ENCODE data around the gene TDO2. TPM values are rescaled to one million over a fixed set of nuclear protein-coding genes. Genes with fewer than 3 reads are reported as not detected.
"Not testable (repeated sequence)": the region's sequence is repeated elsewhere in the genome, so short reads cannot be mapped to it uniquely, and the experiment has no call there.

TDO2 gene
- total RNA-seq, 2 experiments from 2014 or later = not detected

DNA sequence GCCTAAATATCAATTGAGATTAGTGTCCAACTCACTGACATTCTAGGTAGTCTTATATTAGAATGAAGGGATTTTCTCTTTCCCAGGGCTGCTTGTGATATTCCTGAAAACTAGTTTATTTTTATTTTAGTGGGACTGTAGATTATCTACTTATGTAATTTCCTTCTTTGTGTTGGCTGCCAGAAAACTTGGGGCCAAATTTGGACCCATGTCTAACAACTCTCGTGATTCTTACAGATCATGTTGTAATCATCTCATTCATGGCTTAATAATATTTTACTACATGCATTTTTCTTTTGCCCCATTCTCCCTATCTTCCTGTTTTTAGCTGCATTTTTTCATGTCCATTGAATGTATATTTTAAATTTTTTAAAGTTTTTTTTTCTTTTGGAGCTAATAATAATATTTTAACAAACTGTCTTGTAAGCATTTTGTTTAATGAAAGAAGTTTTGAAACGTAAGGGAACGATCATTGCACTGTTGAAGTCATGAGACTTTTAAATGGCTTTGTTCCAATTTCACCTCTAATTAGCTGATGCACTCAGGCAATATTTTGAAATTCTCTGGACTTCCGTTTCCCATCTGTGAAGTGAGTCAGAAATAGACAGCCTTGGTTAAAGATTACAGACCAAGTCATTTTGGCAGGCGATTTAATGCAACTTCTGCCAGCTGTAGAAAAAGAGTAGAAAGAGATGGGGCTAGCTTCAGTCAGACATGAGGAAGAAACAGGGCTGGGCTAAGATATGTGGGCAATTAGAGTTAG, 14.3 kb upstream of the TDO2 start:
- Mint-ChIP-seq H3K27ac (no peak overlapping the region), H3K4me1 (ENCODE audit: low read depth) (no peaks in the 10 kb centered on the region), H3K4me3 (no peak overlapping the region), H3K27me3 (ENCODE audit: low read depth) (peaks cover 24% of the 10 kb centered on the region), H3K9me3 (no peaks in the 10 kb centered on the region), H3K36me3 (ENCODE audit: low read depth) (no peaks in the 10 kb centered on the region)
- intact Hi-C loops (cut with micrococcal nuclease) = no loop called here
- CTCF ChIA-PET = no interaction called here
- no peak for DNase-seq

DNA sequence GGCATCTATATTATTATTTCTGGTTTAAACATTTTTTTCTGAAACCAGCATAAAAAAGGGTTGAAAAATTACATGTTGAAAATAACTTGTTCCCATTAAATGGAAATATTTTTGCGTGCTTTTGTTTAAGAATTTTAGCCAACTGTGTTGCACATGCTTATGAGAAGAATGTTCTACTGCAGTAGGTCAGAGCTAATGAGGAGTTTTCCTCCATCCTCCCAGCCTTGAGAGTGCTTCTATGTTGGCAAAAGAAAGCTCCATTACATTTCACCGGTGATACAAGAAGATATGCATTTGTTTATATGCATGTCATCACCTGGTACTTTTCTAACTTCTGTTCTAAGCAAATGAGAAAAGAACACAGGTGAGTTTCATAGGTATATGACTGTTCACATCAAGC, 13.6 kb upstream of the TDO2 start:
- Mint-ChIP-seq H3K27ac (no peak overlapping the region), H3K4me1 (ENCODE audit: low read depth) (no peaks in the 10 kb centered on the region), H3K27me3 (ENCODE audit: low read depth) (peaks cover 23% of the 10 kb centered on the region), H3K36me3 (ENCODE audit: low read depth) (no peaks in the 10 kb centered on the region), H3K9me3 (no peaks in the 10 kb centered on the region), H3K4me3 (no peak overlapping the region)
- intact Hi-C loops (cut with micrococcal nuclease) = no loop called here
- DNase-seq = no peak
- CTCF ChIA-PET = no interaction called here

DNA sequence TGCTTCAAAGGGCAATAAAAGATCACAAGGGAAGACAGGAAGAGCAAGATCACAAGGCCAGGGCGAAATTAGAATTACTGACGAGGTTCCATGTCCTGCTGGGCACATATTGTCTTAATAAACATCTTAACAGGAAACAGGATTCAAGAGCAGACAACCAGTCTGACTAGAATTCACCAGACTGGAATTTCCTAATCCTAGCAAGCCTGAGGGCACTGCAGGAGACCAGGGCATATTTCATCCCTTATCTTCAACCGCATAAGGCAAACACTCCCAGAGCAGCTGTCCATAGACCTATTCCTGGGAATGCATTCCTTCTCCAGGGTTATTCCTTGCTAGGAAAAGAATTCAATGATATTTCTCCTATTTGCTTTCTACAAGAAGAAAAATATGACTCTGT, 12.4 kb upstream of the TDO2 start:
- no peak for DNase-seq
- H3K27me3 Mint-ChIP-seq (ENCODE audit: low read depth) = peaks cover 22% of the 10 kb centered on the region
- H3K4me1 Mint-ChIP-seq (ENCODE audit: low read depth) = no peaks in the 10 kb centered on the region
- CTCF ChIA-PET = no interaction called here
- H3K27ac Mint-ChIP-seq = no peak overlapping the region
- H3K36me3 Mint-ChIP-seq (ENCODE audit: low read depth) = no peaks in the 10 kb centered on the region
- intact Hi-C loops (cut with micrococcal nuclease) = no loop called here
- no peak overlapping the region for H3K4me3 Mint-ChIP-seq
- H3K9me3 Mint-ChIP-seq = peaks cover 4% of the 10 kb centered on the region

DNA sequence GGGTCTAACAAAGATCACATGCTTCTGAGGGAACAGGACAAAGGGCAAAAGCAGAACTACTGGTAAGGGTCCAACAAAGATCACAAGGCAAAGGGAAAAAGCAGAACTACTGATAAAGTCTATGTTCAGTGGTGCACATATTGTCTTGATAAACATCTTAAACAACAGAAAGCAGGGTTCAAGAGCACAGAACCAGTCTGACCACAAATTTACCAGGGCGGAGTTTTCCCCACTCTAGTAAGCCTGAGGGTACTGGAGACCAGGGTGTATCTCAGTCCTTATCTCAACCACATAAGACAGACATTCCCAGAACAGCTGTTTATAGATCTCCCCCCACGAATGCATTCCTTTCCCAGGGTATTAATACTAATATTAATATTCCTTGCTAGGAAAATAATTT, 5.1 kb upstream of the TDO2 start:
- H3K4me1 Mint-ChIP-seq (ENCODE audit: low read depth); DNase-seq; H3K27ac Mint-ChIP-seq; intact Hi-C loops (cut with micrococcal nuclease); H3K4me3 Mint-ChIP-seq; H3K36me3 Mint-ChIP-seq (ENCODE audit: low read depth); H3K27me3 Mint-ChIP-seq (ENCODE audit: low read depth); CTCF ChIA-PET: not testable (repeated sequence)
- peaks cover 13% of the 10 kb centered on the region for H3K9me3 Mint-ChIP-seq

DNA sequence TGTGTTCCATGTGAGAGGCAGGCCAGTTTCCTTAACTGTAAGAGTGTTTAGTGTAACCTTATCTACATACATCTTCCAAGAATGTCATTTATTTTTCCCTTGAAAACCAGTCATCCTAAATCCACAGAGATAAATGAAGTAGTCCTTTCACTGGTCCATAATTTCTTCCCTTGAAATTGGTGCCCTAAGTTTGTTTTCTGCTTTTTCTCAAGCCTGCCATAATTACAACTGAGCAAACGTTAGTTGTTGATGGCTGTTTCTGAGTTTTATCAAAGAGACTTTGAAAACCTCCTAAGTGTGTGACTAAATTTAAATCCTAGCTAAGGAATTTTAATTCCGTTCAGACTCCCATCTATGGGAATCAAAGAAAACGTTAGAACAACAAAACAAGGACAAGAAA, 3.6 kb upstream of the TDO2 start:
- H3K4me1 Mint-ChIP-seq (ENCODE audit: low read depth) = no peaks in the 10 kb centered on the region
- no peak for DNase-seq
- intact Hi-C loops (cut with micrococcal nuclease) = no loop called here
- H3K36me3 Mint-ChIP-seq (ENCODE audit: low read depth) = no peaks in the 10 kb centered on the region
- CTCF ChIA-PET = no interaction called here
- no peak overlapping the region for H3K4me3 Mint-ChIP-seq
- H3K27ac Mint-ChIP-seq = no peak overlapping the region
- H3K27me3 Mint-ChIP-seq (ENCODE audit: low read depth) = peaks cover 5% of the 10 kb centered on the region
- H3K9me3 Mint-ChIP-seq = peaks cover 13% of the 10 kb centered on the region

DNA sequence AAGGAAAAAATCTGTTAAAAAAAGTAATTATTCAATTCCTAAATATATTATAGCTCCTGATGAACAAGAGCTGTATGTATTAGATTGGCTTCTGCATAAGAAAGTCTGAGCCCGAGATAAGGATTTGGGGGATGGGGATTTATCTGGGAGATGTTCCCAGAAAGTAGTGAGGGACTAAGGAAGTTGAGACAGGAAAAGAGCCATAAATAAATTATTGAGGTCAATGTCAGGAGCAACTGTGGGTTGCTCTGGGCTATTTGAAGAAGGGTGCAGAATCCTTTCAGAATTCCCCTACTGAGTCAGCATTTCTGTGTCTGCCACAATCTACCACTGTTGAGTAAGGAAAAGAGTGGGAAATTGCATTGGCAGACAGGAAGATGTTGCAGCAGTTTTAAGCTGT, 3.1 kb upstream of the TDO2 start:
- Mint-ChIP-seq H3K4me3 (no peak overlapping the region), H3K4me1 (ENCODE audit: low read depth) (no peaks in the 10 kb centered on the region), H3K27ac (no peak overlapping the region), H3K27me3 (ENCODE audit: low read depth) (peaks cover 5% of the 10 kb centered on the region), H3K9me3 (peaks cover 12% of the 10 kb centered on the region), H3K36me3 (ENCODE audit: low read depth) (no peaks in the 10 kb centered on the region)
- DNase-seq = no peak
- CTCF ChIA-PET = no interaction called here
- intact Hi-C loops (cut with micrococcal nuclease) = no loop called here

DNA sequence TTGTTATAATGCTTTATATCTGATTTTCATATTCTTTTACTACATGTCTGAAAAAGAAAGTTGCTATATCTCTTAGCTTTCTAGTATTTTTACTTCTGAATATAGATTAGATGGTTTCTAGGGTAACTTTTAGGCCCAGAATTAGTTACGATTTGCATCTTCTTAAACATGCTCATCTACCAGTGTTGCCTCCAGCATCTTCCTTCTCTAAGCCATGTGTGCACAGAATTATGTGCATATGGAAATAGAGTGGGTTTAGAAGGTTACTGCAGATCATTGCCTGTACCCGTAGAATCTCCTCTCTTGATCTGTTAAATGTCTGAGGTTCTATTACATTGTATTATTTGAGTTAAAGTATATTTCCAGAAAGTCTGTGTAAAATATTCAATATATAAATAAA, 2.5 kb upstream of the TDO2 start:
- H3K4me1 Mint-ChIP-seq (ENCODE audit: low read depth) = no peaks in the 10 kb centered on the region
- DNase-seq = no peak
- intact Hi-C loops (cut with micrococcal nuclease) = no loop called here
- H3K27ac Mint-ChIP-seq = no peak overlapping the region
- CTCF ChIA-PET = no interaction called here
- peaks cover 9% of the 10 kb centered on the region for H3K9me3 Mint-ChIP-seq
- H3K4me3 Mint-ChIP-seq = no peak overlapping the region
- H3K27me3 Mint-ChIP-seq (ENCODE audit: low read depth) = peaks cover 5% of the 10 kb centered on the region
- H3K36me3 Mint-ChIP-seq (ENCODE audit: low read depth) = no peaks in the 10 kb centered on the region

DNA sequence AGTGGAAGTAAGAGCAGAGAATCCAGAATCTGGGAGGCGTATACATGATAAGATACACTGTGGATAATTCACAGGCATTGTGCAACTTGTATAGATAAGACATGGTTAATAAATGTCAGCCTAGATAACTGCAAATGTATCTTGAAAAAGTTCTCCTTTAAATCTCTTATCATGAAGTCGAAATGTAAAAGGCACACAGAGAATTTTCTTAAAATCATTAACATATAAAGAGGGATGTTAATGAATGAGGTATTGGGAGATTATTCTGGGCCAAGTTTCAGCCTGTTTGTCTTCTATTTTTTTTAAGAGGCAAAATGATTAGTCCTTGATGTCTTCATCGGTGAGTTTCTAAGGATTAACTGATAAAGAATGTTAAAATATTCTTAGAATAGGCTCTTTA, 835 bp downstream of the TDO2 start:
- no peak for DNase-seq
- Mint-ChIP-seq H3K9me3 (no peaks in the 10 kb centered on the region), H3K4me3 (no peak overlapping the region), H3K27me3 (ENCODE audit: low read depth) (peaks cover 20% of the 10 kb centered on the region), H3K36me3 (ENCODE audit: low read depth) (no peaks in the 10 kb centered on the region), H3K4me1 (ENCODE audit: low read depth) (no peaks in the 10 kb centered on the region), H3K27ac (no peak overlapping the region)
- CTCF ChIA-PET = no interaction called here
- intact Hi-C loops (cut with micrococcal nuclease) = no loop called here

DNA sequence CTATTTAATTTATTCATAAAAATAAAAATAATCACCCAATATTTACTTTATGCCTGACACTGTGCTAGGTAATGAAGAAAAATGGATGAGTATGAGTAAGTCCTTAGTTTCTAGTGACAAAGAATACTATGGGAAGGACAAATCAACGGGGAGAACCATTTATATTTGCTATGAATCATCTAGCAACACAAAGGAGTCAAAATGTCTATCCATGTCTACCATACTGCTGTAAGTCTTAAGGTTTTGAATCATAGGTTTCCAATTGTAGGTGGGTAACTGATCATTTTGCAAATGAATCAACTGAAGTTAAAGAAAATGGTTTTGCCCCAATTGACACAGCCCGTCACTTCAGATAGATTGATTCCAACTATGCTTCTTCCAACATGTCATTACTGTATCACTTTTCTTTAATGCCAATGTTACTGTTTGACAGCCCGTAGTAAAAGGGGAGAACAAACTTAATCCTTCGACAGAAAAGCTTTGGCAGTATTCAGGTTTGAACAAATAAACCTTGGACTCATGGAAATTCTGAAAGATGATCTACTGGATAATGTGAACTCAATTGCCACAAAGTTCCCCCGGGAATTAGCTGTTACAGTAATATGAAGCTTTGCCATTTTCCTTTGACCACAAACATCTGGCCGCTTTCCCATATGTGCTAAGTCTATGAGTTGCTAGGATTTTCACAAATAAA, 3.2 kb downstream of the TDO2 start:
- no peaks in the 10 kb centered on the region for H3K36me3 Mint-ChIP-seq (ENCODE audit: low read depth)
- H3K27me3 Mint-ChIP-seq (ENCODE audit: low read depth) = peaks cover 27% of the 10 kb centered on the region
- CTCF ChIA-PET = no interaction called here
- H3K4me3 Mint-ChIP-seq = no peak overlapping the region
- no peaks in the 10 kb centered on the region for H3K4me1 Mint-ChIP-seq (ENCODE audit: low read depth)
- no peak overlapping the region for H3K27ac Mint-ChIP-seq
- DNase-seq = no peak
- no peaks in the 10 kb centered on the region for H3K9me3 Mint-ChIP-seq
- intact Hi-C loops (cut with micrococcal nuclease) = no loop called here

DNA sequence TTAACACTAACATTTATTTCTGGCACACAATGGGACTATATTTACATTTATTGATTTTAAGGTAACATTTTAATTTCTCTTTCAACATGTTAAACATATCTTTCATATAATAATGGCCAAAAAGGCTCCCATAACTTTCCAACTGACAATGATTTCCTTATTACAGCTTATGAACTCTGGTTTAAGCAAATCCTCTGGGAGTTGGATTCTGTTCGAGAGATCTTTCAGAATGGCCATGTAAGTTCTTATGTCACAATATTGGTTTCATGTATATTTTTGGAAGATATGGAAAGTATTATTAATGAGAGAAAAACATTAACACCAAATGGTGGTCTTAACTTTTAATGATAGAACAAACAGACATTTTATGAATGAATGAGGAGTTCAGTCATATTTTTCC, 4.1 kb downstream of the TDO2 start:
- no peaks in the 10 kb centered on the region for H3K36me3 Mint-ChIP-seq (ENCODE audit: low read depth)
- CTCF ChIA-PET = no interaction called here
- H3K27me3 Mint-ChIP-seq (ENCODE audit: low read depth) = peaks cover 27% of the 10 kb centered on the region
- no peak for DNase-seq
- H3K4me3 Mint-ChIP-seq = no peak overlapping the region
- H3K4me1 Mint-ChIP-seq (ENCODE audit: low read depth) = no peaks in the 10 kb centered on the region
- intact Hi-C loops (cut with micrococcal nuclease) = no loop called here
- H3K9me3 Mint-ChIP-seq = no peaks in the 10 kb centered on the region
- no peak overlapping the region for H3K27ac Mint-ChIP-seq

DNA sequence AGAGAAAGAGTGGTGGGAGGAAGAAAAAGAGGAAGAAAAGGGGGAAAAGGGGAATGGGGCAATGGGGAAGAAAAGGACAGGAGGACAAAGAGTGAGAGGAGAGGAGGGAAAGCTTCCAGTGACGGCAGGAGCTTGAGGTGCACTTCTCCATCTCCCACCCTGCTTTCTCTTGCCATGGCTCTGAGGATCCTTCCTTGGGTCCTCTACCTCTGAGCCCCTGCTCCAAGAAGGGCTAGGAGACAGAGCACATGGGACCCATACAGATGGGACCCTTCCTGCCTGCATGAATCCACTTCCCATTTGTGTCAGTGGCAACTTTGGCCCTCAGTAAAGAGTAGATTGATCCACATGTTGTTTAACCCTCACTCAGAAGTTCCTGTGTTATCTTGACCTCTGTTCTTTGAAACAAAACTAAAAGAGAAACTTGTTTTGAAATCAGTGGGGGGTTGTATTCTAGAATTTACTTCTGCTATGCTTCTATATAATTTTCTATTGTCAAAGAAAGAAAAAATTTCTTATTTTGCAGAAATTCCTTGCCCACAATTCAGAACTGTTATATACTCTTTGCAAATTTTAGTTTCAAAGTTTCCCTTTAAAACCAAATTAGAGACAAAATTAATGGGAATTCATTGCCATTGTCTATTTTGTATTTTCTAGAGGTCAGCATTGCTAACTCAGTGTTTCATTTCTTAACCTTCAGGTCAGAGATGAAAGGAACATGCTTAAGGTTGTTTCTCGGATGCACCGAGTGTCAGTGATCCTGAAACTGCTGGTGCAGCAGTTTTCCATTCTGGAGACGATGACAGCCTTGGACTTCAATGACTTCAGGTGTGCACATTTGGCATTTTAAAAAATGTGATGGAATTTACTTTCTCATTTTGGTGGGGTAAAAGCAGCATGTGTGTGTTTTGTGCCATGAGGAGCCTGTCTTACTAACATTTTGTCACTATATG, 5.0 kb downstream of the TDO2 start:
- Mint-ChIP-seq H3K27ac (no peak overlapping the region), H3K9me3 (no peaks in the 10 kb centered on the region), H3K27me3 (ENCODE audit: low read depth) (peaks cover 26% of the 10 kb centered on the region), H3K4me3 (no peak overlapping the region), H3K36me3 (ENCODE audit: low read depth) (no peaks in the 10 kb centered on the region), H3K4me1 (ENCODE audit: low read depth) (no peaks in the 10 kb centered on the region)
- CTCF ChIA-PET = no interaction called here
- intact Hi-C loops (cut with micrococcal nuclease) = no loop called here
- no peak for DNase-seq

DNA sequence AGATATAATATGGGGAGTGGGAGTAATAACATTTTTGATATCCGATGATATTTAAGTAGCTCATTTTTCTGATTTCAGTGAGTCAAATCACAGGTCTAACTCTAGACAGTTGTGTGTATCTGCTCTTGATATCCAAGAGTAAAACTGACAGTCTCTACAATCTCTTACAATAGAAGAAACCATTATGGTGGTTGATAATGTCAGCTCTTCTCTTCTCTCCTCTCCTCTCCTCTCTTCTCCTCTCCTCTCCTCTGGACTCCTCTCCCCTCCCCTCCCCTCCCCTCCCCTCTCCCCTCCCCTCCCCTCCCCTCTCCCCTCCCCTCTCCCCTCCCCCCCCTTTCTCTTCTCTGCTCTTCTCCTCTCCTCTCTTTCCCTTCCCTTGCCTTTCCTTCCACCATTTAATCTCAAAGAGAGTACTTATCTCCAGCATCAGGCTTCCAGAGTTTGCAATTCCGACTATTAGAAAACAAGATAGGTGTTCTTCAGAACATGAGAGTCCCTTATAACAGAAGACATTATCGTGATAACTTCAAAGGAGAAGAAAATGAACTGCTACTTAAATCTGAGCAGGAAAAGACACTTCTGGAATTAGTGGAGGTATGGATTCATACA, 6.2 kb downstream of the TDO2 start:
- Mint-ChIP-seq H3K9me3 (no peaks in the 10 kb centered on the region), H3K27me3 (ENCODE audit: low read depth) (peaks cover 24% of the 10 kb centered on the region), H3K27ac (no peak overlapping the region), H3K4me1 (ENCODE audit: low read depth) (no peaks in the 10 kb centered on the region), H3K4me3 (no peak overlapping the region), H3K36me3 (ENCODE audit: low read depth) (no peaks in the 10 kb centered on the region)
- intact Hi-C loops (cut with micrococcal nuclease) = no loop called here
- no peak for DNase-seq
- CTCF ChIA-PET = no interaction called here
